GM12878 (cell line): ENCODE measurements around the gene UGGT1.

Source experiments
- BHLHE40 ChIP-seq, 2 experiments: fragments of 450-650 bp in 1 of 2; IDR thresholded peaks; 2 replicates each; pipeline ENCODE4 v1.6.1; 2011 to 2017; ENCODE audit warnings: low read depth in 2 of 2, borderline replicate concordance in 1 of 2, improper control_type of control experiment in 1 of 2, low read length in 1 of 2, mild to moderate bottlenecking in 1 of 2
- EP300 ChIP-seq, 2 experiments: fragments of 150-350 bp in 1 of 2; IDR thresholded peaks; 2 replicates each; pipeline ENCODE4 v1.6.1; 2011 to 2012; ENCODE audit warnings: low read depth in 2 of 2, low read length in 2 of 2, borderline replicate concordance in 1 of 2, improper control_type of control experiment in 1 of 2, inconsistent platforms in 1 of 2; ENCODE audit not compliant: control insufficient read depth in 1 of 2
- JUND ChIP-seq: IDR thresholded peaks from 2 replicates; pipeline ENCODE4 v1.6.1; 2012; ENCODE audit warnings: low read depth, mild to moderate bottlenecking, low read length, improper control_type of control experiment, moderate library complexity
- NRF1 ChIP-seq: conservative IDR thresholded peaks from 2 replicates; pipeline ENCODE4 v1.6.1; 2011; ENCODE audit warnings: mild to moderate bottlenecking, low read depth, low read length, improper control_type of control experiment
- RFX5 ChIP-seq: IDR thresholded peaks from 2 replicates; pipeline ENCODE4 v1.6.1; 2011; ENCODE audit warnings: low read depth, low read length, improper control_type of control experiment
- TARDBP ChIP-seq: IDR thresholded peaks from 2 replicates; pipeline ENCODE4 v1.6.1; 2016; ENCODE audit warnings: borderline replicate concordance
- TCF12 ChIP-seq: IDR thresholded peaks from 2 replicates; pipeline ENCODE4 v1.6.1; 2011; ENCODE audit warnings: low read depth, mild to moderate bottlenecking, low read length
- YY1 ChIP-seq: IDR thresholded peaks from 2 replicates; pipeline ENCODE4 v1.6.1; 2011; ENCODE audit warnings: low read depth, mild to moderate bottlenecking, low read length
- TF ChIP-seq, protein P1 (sequence below), 3 experiments: IDR thresholded peaks in 2 of 3; conservative IDR thresholded peaks in 1 of 3; 2 replicates each; pipeline ENCODE4 v1.5.1; 2011; ENCODE audit warnings: low read depth in 3 of 3, low read length in 3 of 3, mild to moderate bottlenecking in 3 of 3, control low read depth in 2 of 3, moderate library complexity in 2 of 3, inconsistent platforms in 1 of 3, mixed read lengths in 1 of 3; ENCODE audit not compliant: control insufficient read depth in 2 of 3, insufficient read depth in 1 of 3; ENCODE audit errors: extremely low read depth in 1 of 3
- TF ChIP-seq, protein P2 (sequence below): IDR thresholded peaks from 2 replicates; pipeline ENCODE4 v1.6.1; 2012; ENCODE audit warnings: low read depth, low read length, improper control_type of control experiment

DNA sequence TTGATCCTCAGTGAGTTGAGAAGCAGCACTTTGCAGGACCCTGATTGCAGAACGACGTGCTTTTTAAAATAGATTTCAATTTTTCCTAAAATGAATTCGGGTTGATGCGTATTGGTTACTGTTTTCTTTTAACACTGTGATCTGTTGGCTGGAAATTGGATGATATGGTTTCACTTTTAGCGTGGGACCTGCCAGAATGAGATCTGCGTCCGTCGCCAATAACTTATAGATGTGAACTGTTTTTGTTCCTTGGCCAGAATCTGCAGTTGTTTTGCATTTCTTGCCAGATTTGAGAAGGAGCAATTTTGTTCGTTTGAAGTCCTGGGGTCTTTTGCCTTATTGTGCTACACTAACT is 703 bp downstream of the UGGT1 start:
- TF ChIP-seq, protein P1, sequence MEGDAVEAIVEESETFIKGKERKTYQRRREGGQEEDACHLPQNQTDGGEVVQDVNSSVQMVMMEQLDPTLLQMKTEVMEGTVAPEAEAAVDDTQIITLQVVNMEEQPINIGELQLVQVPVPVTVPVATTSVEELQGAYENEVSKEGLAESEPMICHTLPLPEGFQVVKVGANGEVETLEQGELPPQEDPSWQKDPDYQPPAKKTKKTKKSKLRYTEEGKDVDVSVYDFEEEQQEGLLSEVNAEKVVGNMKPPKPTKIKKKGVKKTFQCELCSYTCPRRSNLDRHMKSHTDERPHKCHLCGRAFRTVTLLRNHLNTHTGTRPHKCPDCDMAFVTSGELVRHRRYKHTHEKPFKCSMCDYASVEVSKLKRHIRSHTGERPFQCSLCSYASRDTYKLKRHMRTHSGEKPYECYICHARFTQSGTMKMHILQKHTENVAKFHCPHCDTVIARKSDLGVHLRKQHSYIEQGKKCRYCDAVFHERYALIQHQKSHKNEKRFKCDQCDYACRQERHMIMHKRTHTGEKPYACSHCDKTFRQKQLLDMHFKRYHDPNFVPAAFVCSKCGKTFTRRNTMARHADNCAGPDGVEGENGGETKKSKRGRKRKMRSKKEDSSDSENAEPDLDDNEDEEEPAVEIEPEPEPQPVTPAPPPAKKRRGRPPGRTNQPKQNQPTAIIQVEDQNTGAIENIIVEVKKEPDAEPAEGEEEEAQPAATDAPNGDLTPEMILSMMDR (IDR thresholded peaks at IDR 0.05 in 2 of 3, conservative IDR thresholded peaks at IDR 0.05 in 1 of 3; ENCODE audit: control insufficient read depth in 2 of 3, extremely low read depth in 1 of 3, insufficient read depth in 1 of 3, low read depth in 3 of 3, low read length in 3 of 3) = no peak
- TF ChIP-seq RFX5 (no peak), YY1 (no peak), NRF1 (no peak), JUND (no peak), BHLHE40 (IDR thresholded peaks at IDR 0.05; ENCODE audit: borderline replicate concordance in 1 of 2, low read depth in 2 of 2, low read length in 1 of 2) (no peak), TCF12 (no peak), EP300 (IDR thresholded peaks at IDR 0.05; ENCODE audit: borderline replicate concordance in 1 of 2, control insufficient read depth in 1 of 2, low read depth in 2 of 2, low read length in 2 of 2) (no peak), TARDBP (no peak)
- TF ChIP-seq, protein P2, sequence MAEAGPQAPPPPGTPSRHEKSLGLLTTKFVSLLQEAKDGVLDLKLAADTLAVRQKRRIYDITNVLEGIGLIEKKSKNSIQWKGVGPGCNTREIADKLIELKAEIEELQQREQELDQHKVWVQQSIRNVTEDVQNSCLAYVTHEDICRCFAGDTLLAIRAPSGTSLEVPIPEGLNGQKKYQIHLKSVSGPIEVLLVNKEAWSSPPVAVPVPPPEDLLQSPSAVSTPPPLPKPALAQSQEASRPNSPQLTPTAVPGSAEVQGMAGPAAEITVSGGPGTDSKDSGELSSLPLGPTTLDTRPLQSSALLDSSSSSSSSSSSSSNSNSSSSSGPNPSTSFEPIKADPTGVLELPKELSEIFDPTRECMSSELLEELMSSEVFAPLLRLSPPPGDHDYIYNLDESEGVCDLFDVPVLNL = no peak
